Activated CD8-positive, alpha-beta T cell treated with anti-CD3 and anti-CD28 coated beads, Interleukin-2, amount 10 ng/mL, durations not matched to agents 7 days and 5 days (primary cell): ENCODE data around the gene PRSS23. TPM values are rescaled to one million over a fixed set of nuclear protein-coding genes. Genes with fewer than 3 reads are reported as not detected.

ENCODE experiments used
- ATAC-seq: fragments of 150-1000 bp; cut with Tn5 transposase; one replicate; pipeline ENCODE4 v1.10.0; 2021; ENCODE audit warnings: moderate library complexity
- CTCF ChIA-PET: fragments of 350-600 bp; sonication (Branson Sonifier 250); formaldehyde crosslinking; loops from one replicate; lab custom pipeline; 2021; ENCODE audit warnings: antibody characterized with exemption; lab: Charles Lee
- POLR2A ChIA-PET: fragments of 350-600 bp; sonication (Branson Sonifier 250); formaldehyde crosslinking; loops from one replicate; lab custom pipeline; 2021; ENCODE audit warnings: antibody characterized with exemption; lab: Charles Lee
- DNase-seq: peaks from one replicate; pipeline ENCODE4 v3.0.0-alpha.2; 2020
- H3K27ac Mint-ChIP-seq: one replicate; pipeline ENCODE4 v1.8.0; 2021; ENCODE audit warnings: mild to moderate bottlenecking, mixed read lengths
- H3K27me3 Mint-ChIP-seq: one replicate; pipeline ENCODE4 v1.8.0; 2021; ENCODE audit warnings: low read depth, mixed read lengths
- H3K36me3 Mint-ChIP-seq: one replicate; pipeline ENCODE4 v1.8.0; 2021; ENCODE audit warnings: low read depth, mixed read lengths
- H3K4me1 Mint-ChIP-seq: one replicate; pipeline ENCODE4 v1.8.0; 2021; ENCODE audit warnings: low read depth, mixed read lengths
- H3K4me3 Mint-ChIP-seq: one replicate; pipeline ENCODE4 v1.8.0; 2021; ENCODE audit warnings: mild to moderate bottlenecking, mixed read lengths
- H3K9me3 Mint-ChIP-seq: one replicate; pipeline ENCODE4 v1.8.0; 2022; ENCODE audit warnings: mixed read lengths; ENCODE audit not compliant: insufficient read depth
- total RNA-seq, 2 experiments: library from RNA; stranded (reverse); gene quantifications; one replicate each; pipeline ENCODE4 v1.2.3, GENCODE V29; 2021

Gene PRSS23
- total RNA-seq, 2 experiments from 2014 or later = 0.16 TPM; not detected in 1

DNA sequence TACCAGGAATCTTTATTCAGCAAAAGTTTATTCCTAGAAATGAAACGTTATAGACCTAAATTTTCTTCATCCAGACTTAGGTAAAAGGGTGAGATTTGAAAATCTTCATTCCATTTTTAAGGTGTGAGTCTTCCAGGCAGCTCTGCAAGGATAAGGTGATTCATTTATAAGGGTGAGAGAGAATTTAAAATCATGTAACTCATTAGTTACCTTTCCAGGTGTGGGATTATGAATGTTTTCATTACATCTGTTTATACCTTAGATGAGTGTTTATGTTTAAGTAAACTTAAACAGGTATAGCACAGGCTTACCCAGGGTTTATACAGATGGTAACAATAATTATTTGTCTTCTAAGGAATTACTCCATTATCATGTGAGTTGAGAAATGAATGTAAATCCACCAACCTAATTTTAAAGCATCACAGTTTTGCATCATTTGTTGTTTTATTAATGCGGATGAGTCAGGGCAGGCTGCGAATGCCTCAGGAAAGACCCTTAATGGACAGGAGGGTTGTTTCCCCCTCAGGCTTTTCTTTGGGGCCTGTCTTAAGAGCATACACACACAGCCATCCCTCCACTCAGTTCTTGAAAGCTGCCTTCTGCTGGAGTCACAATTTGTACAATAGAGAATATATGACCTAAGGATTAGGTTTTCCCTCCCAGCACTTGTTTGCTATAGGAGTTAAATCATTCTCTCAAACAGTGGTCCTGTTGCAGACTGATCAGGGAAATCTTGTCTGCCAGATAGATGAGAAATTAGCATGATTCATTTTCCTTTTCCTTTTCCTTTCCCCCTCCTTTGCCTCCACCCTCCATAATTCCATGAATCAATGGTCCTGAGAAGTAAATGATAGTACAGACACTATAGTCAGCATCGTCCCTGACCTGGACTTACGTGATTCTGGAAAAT lies 3.0 kb downstream of the PRSS23 start:
- Mint-ChIP-seq H3K4me1 (peaks cover 22% of the 10 kb centered on the region), H3K27me3 (peaks cover 43% of the 10 kb centered on the region), H3K9me3 (no peaks in the 10 kb centered on the region), H3K36me3 (no peaks in the 10 kb centered on the region), H3K27ac (no peak overlapping the region), H3K4me3 (no peak overlapping the region)
- POLR2A ChIA-PET = no interaction called here
- no peak for ATAC-seq
- CTCF ChIA-PET = interaction anchor here (1.0 to 1.6 kb wide), 4 partner anchors 18 to 355 kb away, joined by 3 to 4 read pairs (median 3); no protein-coding TSS in a partner anchor
- no peak for DNase-seq

DNA sequence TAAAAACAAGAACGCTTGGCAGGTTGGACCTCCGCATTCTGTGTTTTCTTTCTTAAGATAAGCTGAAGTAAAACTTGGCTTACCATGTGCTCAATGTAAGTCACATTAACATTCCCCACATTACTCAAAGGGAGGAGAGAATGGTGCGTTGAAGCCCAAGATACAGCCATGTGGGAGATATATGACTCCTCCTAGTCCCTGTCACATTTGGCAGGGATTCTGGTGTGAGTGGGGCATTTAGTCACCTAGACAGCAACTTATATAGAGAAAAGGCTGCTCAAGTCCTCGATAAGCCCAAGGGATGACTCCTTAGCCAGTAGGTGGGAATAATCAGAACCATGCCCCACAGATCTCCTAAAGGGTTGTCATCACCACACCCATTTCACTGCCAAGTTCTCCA lies 4.6 kb downstream of the PRSS23 start:
- no peak overlapping the region for H3K27ac Mint-ChIP-seq
- DNase-seq (no peak), ATAC-seq (no peak)
- H3K36me3 Mint-ChIP-seq = no peaks in the 10 kb centered on the region
- CTCF ChIA-PET = interaction anchor here (1.6 to 2.7 kb wide), 2 partner anchors 196 to 357 kb away, joined by 3 to 9 read pairs; no protein-coding TSS in a partner anchor
- peaks cover 33% of the 10 kb centered on the region for H3K27me3 Mint-ChIP-seq
- POLR2A ChIA-PET = no interaction called here
- no peaks in the 10 kb centered on the region for H3K9me3 Mint-ChIP-seq
- H3K4me1 Mint-ChIP-seq = peaks cover 20% of the 10 kb centered on the region
- H3K4me3 Mint-ChIP-seq = no peak overlapping the region

DNA sequence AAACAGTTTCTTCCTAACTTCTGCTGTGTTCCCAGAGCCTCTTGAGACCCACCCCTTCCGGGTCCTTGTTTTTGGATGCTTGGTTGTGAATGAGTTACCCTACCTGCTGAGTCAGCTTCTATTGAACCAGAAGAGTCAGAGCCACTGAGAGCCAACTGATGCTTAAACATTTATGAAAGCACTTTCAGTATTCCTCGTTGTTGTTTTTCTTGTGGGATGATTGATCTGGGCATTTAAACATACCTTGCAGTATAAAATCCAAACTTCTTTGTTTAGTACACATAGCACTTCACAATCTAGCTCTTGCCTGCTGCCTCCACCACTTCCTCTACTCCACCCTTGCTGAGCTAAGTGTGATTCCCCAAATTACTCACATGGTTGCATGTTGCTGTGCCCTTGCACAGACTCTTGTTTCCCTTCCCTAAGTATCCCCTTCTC lies 5.5 kb downstream of the PRSS23 start:
- Mint-ChIP-seq H3K27ac (peak overlapping the region; percentile 33), H3K4me3 (no peak overlapping the region), H3K27me3 (peaks cover 35% of the 10 kb centered on the region), H3K9me3 (no peaks in the 10 kb centered on the region), H3K36me3 (no peaks in the 10 kb centered on the region), H3K4me1 (peaks cover 16% of the 10 kb centered on the region)
- DNase-seq (peak; percentile 47), ATAC-seq (peak; percentile 86)
- CTCF ChIA-PET = interaction anchor here (1.2 to 2.7 kb wide), 3 partner anchors 10 to 197 kb away, joined by 3 to 12 read pairs (median 9); no protein-coding TSS in a partner anchor
- POLR2A ChIA-PET = interaction anchor here (0.6 kb wide), 1 partner anchor 549 kb away, joined by 7 read pairs; no protein-coding TSS in a partner anchor

DNA sequence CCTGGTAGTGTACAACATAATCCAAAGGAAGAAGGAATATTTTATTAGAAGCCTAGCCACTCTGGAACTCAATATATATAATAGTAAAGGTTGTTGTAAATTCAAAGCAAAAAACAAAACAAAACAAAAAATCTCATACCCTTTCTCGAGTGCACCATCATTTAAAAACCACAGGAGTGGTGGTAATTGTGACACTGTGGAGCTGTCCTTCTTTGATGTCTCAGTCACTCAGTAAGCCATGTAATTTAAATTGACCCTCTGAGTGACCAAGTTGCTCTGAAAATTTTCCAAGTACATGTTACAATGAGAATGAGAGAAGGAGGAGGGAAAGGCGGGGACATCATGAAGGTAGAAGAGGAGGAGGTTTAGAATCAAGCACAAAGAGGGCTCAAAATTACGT lies 6.6 kb downstream of the PRSS23 start:
- H3K9me3 Mint-ChIP-seq = no peaks in the 10 kb centered on the region
- ChIA-PET POLR2A (no interaction called here), CTCF (interaction anchor here (1.2 to 2.7 kb wide), 4 partner anchors 9 to 352 kb away, joined by 3 to 12 read pairs (median 6); no protein-coding TSS in a partner anchor)
- ATAC-seq (no peak), DNase-seq (no peak)
- H3K4me3 Mint-ChIP-seq = no peak overlapping the region
- H3K36me3 Mint-ChIP-seq = no peaks in the 10 kb centered on the region
- peaks cover 15% of the 10 kb centered on the region for H3K4me1 Mint-ChIP-seq
- peaks cover 33% of the 10 kb centered on the region for H3K27me3 Mint-ChIP-seq
- H3K27ac Mint-ChIP-seq = no peak overlapping the region

DNA sequence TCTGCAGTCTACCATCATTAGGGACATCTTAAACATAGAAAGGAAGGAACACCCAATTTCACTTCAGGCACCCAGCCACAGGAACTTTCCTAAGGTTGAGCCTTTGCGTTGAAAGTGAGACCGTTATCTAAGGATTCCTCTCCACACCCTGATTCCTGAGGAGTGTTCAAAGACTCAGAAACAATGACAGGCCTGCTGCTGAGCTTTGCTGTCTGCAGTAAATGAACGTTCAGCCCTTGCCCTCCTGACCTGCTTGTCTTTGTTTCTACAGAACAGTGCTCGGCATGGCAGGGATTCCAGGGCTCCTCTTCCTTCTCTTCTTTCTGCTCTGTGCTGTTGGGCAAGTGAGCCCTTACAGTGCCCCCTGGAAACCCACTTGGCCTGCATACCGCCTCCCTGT lies 7.0 kb downstream of the PRSS23 start:
- CTCF ChIA-PET = interaction anchor here (1.3 to 2.7 kb wide), 3 partner anchors 10 to 352 kb away, joined by 4 to 12 read pairs (median 9); no protein-coding TSS in a partner anchor
- H3K4me3 Mint-ChIP-seq = no peak overlapping the region

DNA sequence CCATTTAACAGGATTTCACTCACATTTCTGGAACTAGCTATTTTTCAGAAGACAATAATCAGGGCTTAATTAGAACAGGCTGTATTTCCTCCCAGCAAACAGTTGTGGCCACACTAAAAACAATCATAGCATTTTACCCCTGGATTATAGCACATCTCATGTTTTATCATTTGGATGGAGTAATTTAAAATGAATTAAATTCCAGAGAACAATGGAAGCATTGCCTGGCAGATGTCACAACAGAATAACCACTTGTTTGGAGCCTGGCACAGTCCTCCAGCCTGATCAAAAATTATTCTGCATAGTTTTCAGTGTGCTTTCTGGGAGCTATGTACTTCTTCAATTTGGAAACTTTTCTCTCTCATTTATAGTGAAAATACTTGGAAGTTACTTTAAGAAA lies 9.2 kb downstream of the PRSS23 start:
- Mint-ChIP-seq H3K9me3 (no peaks in the 10 kb centered on the region), H3K27ac (no peak overlapping the region), H3K4me1 (peaks cover 13% of the 10 kb centered on the region), H3K27me3 (peaks cover 23% of the 10 kb centered on the region), H3K36me3 (no peaks in the 10 kb centered on the region), H3K4me3 (no peak overlapping the region)
- ChIA-PET CTCF (interaction anchor here (1.2 kb wide), 1 partner anchor 10 kb away, joined by 4 read pairs; no protein-coding TSS in a partner anchor), POLR2A (no interaction called here)
- DNase-seq (no peak), ATAC-seq (no peak)

More for the DNA sequence above, 7.0 kb downstream of the PRSS23 start:
- peaks cover 30% of the 10 kb centered on the region for H3K27me3 Mint-ChIP-seq
- POLR2A ChIA-PET = no interaction called here
- H3K9me3 Mint-ChIP-seq = no peaks in the 10 kb centered on the region
- DNase-seq (no peak), ATAC-seq (no peak)
- H3K27ac Mint-ChIP-seq = no peak overlapping the region
- H3K36me3 Mint-ChIP-seq = no peaks in the 10 kb centered on the region
- H3K4me1 Mint-ChIP-seq = peaks cover 15% of the 10 kb centered on the region

DNA sequence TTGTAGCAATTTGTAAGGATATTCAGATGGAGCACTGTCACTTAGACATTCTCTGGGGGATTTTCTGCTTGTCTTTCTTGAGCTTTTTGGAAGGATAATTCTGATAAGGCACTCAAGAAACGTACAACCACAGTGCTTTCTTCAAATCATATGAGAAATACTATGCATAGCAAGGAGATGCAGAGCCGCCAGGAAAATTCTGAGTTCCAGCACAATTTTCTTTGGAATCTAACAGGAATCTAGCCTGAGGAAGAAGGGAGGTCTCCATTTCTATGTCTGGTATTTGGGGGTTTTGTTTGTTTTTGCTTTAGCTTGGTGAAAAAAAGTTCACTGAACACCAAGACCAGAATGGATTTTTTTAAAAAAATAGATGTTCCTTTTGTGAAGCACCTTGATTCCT lies 9.9 kb downstream of the PRSS23 start:
- H3K36me3 Mint-ChIP-seq = no peaks in the 10 kb centered on the region
- CTCF ChIA-PET = interaction anchor here (1.2 kb wide), 1 partner anchor 11 kb away, joined by 4 read pairs; no protein-coding TSS in a partner anchor
- H3K27me3 Mint-ChIP-seq = peaks cover 22% of the 10 kb centered on the region
- H3K27ac Mint-ChIP-seq = no peak overlapping the region
- no peaks in the 10 kb centered on the region for H3K9me3 Mint-ChIP-seq
- H3K4me1 Mint-ChIP-seq = peaks cover 13% of the 10 kb centered on the region
- H3K4me3 Mint-ChIP-seq = no peak overlapping the region
- POLR2A ChIA-PET = no interaction called here
- DNase-seq (no peak), ATAC-seq (no peak)

DNA sequence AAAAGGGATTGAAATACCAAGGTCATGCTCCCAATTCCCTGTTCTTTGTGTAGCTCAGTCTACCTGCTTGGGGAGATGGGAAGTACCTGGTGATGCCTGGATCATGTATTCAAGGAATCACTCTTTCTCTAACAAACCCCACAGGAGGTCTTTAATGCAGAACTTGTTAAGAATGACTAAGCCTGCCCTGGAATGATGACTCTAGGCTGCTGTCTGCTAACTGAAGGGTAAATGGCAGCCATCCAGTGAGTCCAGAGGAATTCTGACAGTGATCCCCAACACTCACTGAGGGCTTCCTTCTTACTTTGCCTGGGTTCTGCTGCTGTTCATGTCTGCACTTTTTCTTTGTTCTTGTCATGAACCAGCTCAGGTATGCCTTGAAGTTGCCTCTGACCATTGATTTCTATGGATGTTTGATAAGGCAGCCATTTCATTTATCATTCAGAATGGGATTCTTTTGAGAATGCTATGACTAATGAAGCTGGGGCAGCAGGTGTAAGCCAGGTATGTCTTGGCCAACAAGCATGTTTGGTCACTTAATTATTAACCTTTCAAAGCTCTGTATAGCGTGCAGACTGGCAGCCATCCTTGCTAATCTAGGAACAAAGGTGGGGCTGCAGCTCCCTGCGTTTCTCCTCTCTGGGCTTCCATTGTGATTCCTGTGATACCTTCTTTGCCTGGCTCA lies 11.4 kb downstream of the PRSS23 start:
- ChIA-PET POLR2A (no interaction called here), CTCF (interaction anchor here (1.9 kb wide), 1 partner anchor 204 kb away, joined by 10 read pairs; no protein-coding TSS in a partner anchor)
- ATAC-seq (no peak), DNase-seq (no peak)
- Mint-ChIP-seq H3K9me3 (no peaks in the 10 kb centered on the region), H3K4me3 (no peak overlapping the region), H3K4me1 (peaks cover 2% of the 10 kb centered on the region), H3K27me3 (peaks cover 32% of the 10 kb centered on the region), H3K27ac (no peak overlapping the region), H3K36me3 (no peaks in the 10 kb centered on the region)

DNA sequence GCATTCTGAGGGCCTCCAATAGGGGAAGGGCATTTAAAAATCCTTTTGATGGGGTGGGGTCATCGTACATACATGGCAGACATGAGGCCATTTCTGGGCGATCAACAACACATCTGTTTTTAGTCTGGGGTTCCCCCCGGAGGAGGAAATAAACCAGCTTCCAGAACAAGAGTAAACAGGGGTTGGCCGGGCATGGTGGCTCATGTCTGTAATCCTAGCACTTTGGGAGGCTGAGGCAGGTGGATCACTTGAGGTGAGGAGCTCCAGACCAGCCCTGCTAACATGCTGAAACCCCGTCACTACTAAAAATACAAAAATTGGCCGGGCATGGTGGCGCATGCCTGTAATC lies 12.0 kb downstream of the PRSS23 start:
- DNase-seq (no peak), ATAC-seq (no peak)
- H3K4me3 Mint-ChIP-seq = no peak overlapping the region
- CTCF ChIA-PET = interaction anchor here (1.9 kb wide), 1 partner anchor 204 kb away, joined by 10 read pairs; no protein-coding TSS in a partner anchor
- H3K36me3 Mint-ChIP-seq = no peaks in the 10 kb centered on the region
- POLR2A ChIA-PET = no interaction called here
- no peak overlapping the region for H3K27ac Mint-ChIP-seq
- peaks cover 29% of the 10 kb centered on the region for H3K27me3 Mint-ChIP-seq
- no peaks in the 10 kb centered on the region for H3K9me3 Mint-ChIP-seq
- no peaks in the 10 kb centered on the region for H3K4me1 Mint-ChIP-seq

DNA sequence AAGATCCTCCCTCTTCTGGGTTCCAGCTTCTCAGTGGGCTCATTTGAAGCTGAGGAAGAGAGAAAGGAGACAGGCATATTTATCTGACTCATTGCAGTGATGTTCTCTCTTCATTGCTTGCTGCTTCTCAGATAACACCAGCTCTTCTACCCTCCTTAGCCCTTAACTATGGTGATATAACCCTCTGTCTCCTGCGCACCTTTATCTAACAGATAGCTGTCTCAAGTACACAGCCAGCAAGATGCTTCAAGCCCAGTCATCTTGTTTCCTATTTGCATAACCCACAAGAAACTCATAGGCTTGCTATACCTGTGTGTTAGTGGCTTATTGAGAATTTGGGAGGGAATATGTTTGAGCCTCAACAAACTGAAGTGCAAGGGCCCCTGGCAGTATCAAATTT lies 12.6 kb downstream of the PRSS23 start:
- H3K27ac Mint-ChIP-seq = no peak overlapping the region

DNA sequence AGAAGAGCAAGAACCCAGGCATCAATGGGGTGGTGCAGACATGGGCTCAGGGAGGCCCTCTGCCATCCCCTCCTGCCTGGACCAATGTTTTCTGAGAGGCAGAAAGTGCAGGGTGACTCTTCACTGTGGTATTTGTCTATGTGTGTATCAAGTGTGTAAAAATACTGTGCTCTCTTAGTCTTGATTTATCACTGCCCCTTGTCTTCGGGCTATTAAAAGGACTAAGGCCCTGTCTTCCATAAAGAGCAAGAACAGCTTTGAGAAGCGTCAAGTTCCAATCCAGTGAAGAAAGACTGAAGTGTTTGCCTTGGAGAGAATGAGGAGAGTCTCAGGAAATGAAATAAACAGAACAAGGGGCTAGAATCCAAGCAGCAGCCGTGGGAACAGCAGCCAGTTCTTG lies 14.4 kb downstream of the PRSS23 start:
- no peak overlapping the region for H3K4me3 Mint-ChIP-seq
- ChIA-PET CTCF (interaction anchor here (1.8 kb wide), 1 partner anchor 358 kb away, joined by 6 read pairs; no protein-coding TSS in a partner anchor), POLR2A (no interaction called here)
- no peak for DNase-seq
- H3K9me3 Mint-ChIP-seq = no peaks in the 10 kb centered on the region
- ATAC-seq = no peak
- no peak overlapping the region for H3K27ac Mint-ChIP-seq
- no peaks in the 10 kb centered on the region for H3K36me3 Mint-ChIP-seq
- peaks cover 32% of the 10 kb centered on the region for H3K27me3 Mint-ChIP-seq
- H3K4me1 Mint-ChIP-seq = no peaks in the 10 kb centered on the region

More for the DNA sequence above, 12.6 kb downstream of the PRSS23 start:
- Mint-ChIP-seq H3K36me3 (no peaks in the 10 kb centered on the region), H3K4me3 (no peak overlapping the region), H3K27me3 (peaks cover 32% of the 10 kb centered on the region), H3K9me3 (no peaks in the 10 kb centered on the region), H3K4me1 (no peaks in the 10 kb centered on the region)
- ATAC-seq (no peak), DNase-seq (no peak)
- POLR2A ChIA-PET = interaction anchor here (0.6 kb wide), 1 partner anchor 1148 kb away, joined by 3 read pairs; the partner anchor contains the start of gene CREBZF
- CTCF ChIA-PET = interaction anchor here (1.9 kb wide), 1 partner anchor 205 kb away, joined by 10 read pairs; no protein-coding TSS in a partner anchor
